Central memory CD8-positive, alpha-beta T cell (primary cell): ENCODE results near the gene OLFML3.

Experiments
- ATAC-seq: fragments of 150-1000 bp; cut with Tn5 transposase; replicated peaks from 2 replicates; pipeline ENCODE4 v1.10.0; 2022; ENCODE audit warnings: mild to moderate bottlenecking, moderate FRiP score, moderate number of reproducible peaks; ENCODE audit not compliant: poor library complexity, severe bottlenecking; ENCODE audit errors: extremely low read depth
- DNase-seq, 2 donors: peaks; one replicate each; pipeline ENCODE4 v3.0.0; 2021; ENCODE audit warnings: low spot score in 2 of 2
- H3K27ac Mint-ChIP-seq: one replicate; pipeline ENCODE4 v1.8.0; 2022; ENCODE audit warnings: low read depth, mild to moderate bottlenecking, moderate library complexity, mixed read lengths
- H3K27me3 Mint-ChIP-seq: one replicate; pipeline ENCODE4 v1.8.0; 2022; ENCODE audit warnings: mixed read lengths
- H3K36me3 Mint-ChIP-seq: one replicate; pipeline ENCODE4 v1.8.0; 2022; ENCODE audit warnings: mild to moderate bottlenecking, moderate library complexity, mixed read lengths; ENCODE audit not compliant: insufficient read depth
- H3K4me1 Mint-ChIP-seq: one replicate; pipeline ENCODE4 v1.8.0; 2022; ENCODE audit warnings: mixed read lengths
- H3K4me3 Mint-ChIP-seq: one replicate; pipeline ENCODE4 v1.8.0; 2022; ENCODE audit warnings: mild to moderate bottlenecking, moderate library complexity, mixed read lengths
- H3K9me3 Mint-ChIP-seq: one replicate; pipeline ENCODE4 v1.8.0; 2022; ENCODE audit warnings: mixed read lengths

OLFML3 gene

GRCh38 chr1:114025609-114026401, 46.5 kb downstream of the OLFML3 start:
- H3K4me3 Mint-ChIP-seq, result no peak overlapping the region
- no peaks in the 10 kb centered on the region for H3K4me1 Mint-ChIP-seq
- H3K9me3 Mint-ChIP-seq, result no peaks in the 10 kb centered on the region
- H3K36me3 Mint-ChIP-seq, result no peaks in the 10 kb centered on the region
- ATAC-seq, result no peak
- peaks cover 8% of the 10 kb centered on the region for H3K27me3 Mint-ChIP-seq
- no peak overlapping the region for H3K27ac Mint-ChIP-seq
- DNase-seq, result no peak

- DNase-seq (no peak), ATAC-seq (no peak)
- peaks cover 8% of the 10 kb centered on the region for H3K27me3 Mint-ChIP-seq
- no peaks in the 10 kb centered on the region for H3K9me3 Mint-ChIP-seq
- H3K4me3 Mint-ChIP-seq, result no peak overlapping the region
- no peak overlapping the region for H3K27ac Mint-ChIP-seq
- H3K36me3 Mint-ChIP-seq, result no peaks in the 10 kb centered on the region
- H3K4me1 Mint-ChIP-seq, result no peaks in the 10 kb centered on the region
Measured at GRCh38 chr1:114026797-114027196, 47.5 kb downstream of the OLFML3 start.
